Activated CD4-positive, alpha-beta T cell treated with anti-CD3 and anti-CD28 coated beads for 36 hours (primary cell): ENCODE measurements around the gene GNMT. TPM values are rescaled to one million over a fixed set of nuclear protein-coding genes. Genes with fewer than 3 reads are reported as not detected.
A peak's percentile ranks its signal among the peaks of the same experiment; 100 is the strongest.
"Not testable (repeated sequence)": the region's sequence is repeated elsewhere in the genome, so short reads cannot be mapped to it uniquely, and the experiment has no call there.

Experiments
- ATAC-seq: fragments of 200-7000 bp; cut with Tn5 transposase; one replicate; pipeline ENCODE4 v1.10.0; 2021; ENCODE audit warnings: mild to moderate bottlenecking, moderate library complexity
- CTCF ChIA-PET: fragments of 350-600 bp; sonication (Branson Sonifier 250); formaldehyde crosslinking; loops from one replicate; lab custom pipeline; 2021; ENCODE audit warnings: antibody characterized with exemption; lab: Charles Lee
- POLR2A ChIA-PET: fragments of 350-600 bp; sonication (Branson Sonifier 250); formaldehyde crosslinking; loops from one replicate; lab custom pipeline; 2021; ENCODE audit warnings: antibody characterized with exemption, inconsistent platforms; lab: Charles Lee
- DNase-seq: peaks from one replicate; pipeline ENCODE4 v3.0.0-alpha.2; 2020
- H3K27ac Mint-ChIP-seq: one replicate; pipeline ENCODE4 v1.8.0; 2021; ENCODE audit warnings: mixed read lengths
- H3K27me3 Mint-ChIP-seq: one replicate; pipeline ENCODE4 v1.8.0; 2021; ENCODE audit warnings: mixed read lengths
- H3K36me3 Mint-ChIP-seq: one replicate; pipeline ENCODE4 v1.8.0; 2021; ENCODE audit warnings: low read depth, mixed read lengths
- H3K4me1 Mint-ChIP-seq: one replicate; pipeline ENCODE4 v1.8.0; 2021; ENCODE audit warnings: mixed read lengths
- H3K4me3 Mint-ChIP-seq: one replicate; pipeline ENCODE4 v1.8.0; 2021; ENCODE audit warnings: mild to moderate bottlenecking, moderate library complexity, mixed read lengths
- H3K9me3 Mint-ChIP-seq: one replicate; pipeline ENCODE4 v1.8.0; 2021; ENCODE audit warnings: low read depth, mixed read lengths
- intact Hi-C, 2 experiments: fragments of 100-400 bp; cut with DNase I in 1 of 2; cut with micrococcal nuclease in 1 of 2; formaldehyde crosslinking; loops; one replicate each; pipeline versions ENCODE4 v1.14.2 to v1.15.1; 2022 to 2024; cut with DNase I, micrococcal nuclease
- total RNA-seq, 2 experiments: library from RNA; stranded (reverse); gene quantifications; one replicate each; pipeline ENCODE4 v1.2.3, GENCODE V29; 2021

GNMT gene
- total RNA-seq, 2 experiments from 2014 or later = 0.50 TPM; not detected in 1

DNA sequence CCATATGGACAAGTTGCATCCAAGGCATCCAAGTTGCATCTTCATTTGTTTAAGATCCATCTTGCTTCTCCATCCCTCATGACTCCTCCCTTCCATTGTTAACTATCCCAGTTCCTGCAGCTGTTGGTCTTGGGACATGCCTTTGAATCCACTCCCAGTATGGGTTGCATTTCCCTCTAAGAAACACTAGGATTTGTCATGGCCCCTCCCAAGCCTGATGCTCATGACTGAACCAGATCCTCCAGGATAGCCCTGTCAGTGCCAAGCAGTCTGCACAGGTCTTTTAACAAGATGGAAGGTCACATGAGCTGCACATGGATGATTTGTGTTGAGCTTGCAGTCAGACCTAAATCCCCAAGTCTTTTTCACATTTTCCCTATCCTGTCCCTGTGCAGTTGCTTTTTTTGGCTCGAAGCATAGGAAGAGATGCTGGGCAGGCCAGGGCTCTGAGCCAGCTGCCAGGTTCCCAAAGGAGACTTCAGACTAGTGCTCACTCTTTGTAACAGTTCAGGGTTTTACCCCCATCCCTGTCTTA lies 28.0 kb downstream of the GNMT start:
- ChIA-PET POLR2A (no interaction called here), CTCF (interaction anchor here (1.4 to 1.8 kb wide), 2 partner anchors 24 to 48 kb away, joined by 5 read pairs; no protein-coding TSS in a partner anchor)
- H3K4me1 Mint-ChIP-seq = peaks cover 38% of the 10 kb centered on the region
- no peak overlapping the region for H3K4me3 Mint-ChIP-seq
- no peak overlapping the region for H3K27ac Mint-ChIP-seq
- DNase-seq (no peak), ATAC-seq (no peak)
- H3K9me3 Mint-ChIP-seq = no peaks in the 10 kb centered on the region
- peaks cover 15% of the 10 kb centered on the region for H3K36me3 Mint-ChIP-seq
- H3K27me3 Mint-ChIP-seq = no peaks in the 10 kb centered on the region
- intact Hi-C loops = no loop called here

GRCh38 chr6:42989923-42990322 lies 29.4 kb downstream of the GNMT start:
- Mint-ChIP-seq H3K27ac (no peak overlapping the region), H3K4me3 (no peak overlapping the region), H3K4me1 (peaks cover 33% of the 10 kb centered on the region), H3K36me3 (peaks cover 15% of the 10 kb centered on the region), H3K27me3 (no peaks in the 10 kb centered on the region), H3K9me3 (no peaks in the 10 kb centered on the region)
- POLR2A ChIA-PET = no interaction called here
- intact Hi-C loops = no loop called here
- ATAC-seq (no peak), DNase-seq (no peak)
- CTCF ChIA-PET = no interaction called here

DNA sequence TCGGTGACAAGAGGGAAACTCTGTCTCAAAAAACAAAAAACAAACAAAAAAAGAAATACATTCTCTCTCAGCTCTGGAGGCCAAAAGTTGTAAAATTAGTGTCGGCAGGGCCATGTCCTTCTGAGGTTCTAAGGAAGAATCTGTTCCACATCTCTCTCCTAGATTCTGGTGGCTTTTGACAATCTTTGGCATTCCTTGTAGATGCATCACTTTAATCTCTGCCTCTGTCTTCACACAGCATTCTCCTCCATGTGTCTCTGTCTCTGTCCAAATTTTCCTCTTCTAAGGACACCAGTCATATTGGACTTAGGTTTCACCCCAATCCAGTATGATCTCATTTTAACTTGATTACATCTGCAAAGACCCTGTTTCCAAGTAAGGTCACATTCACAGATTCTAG lies 32.9 kb downstream of the GNMT start:
- Mint-ChIP-seq H3K4me3 (no peak overlapping the region), H3K36me3 (peaks cover 9% of the 10 kb centered on the region), H3K27me3 (no peaks in the 10 kb centered on the region), H3K9me3 (no peaks in the 10 kb centered on the region), H3K4me1 (peaks cover 3% of the 10 kb centered on the region), H3K27ac (no peak overlapping the region)
- CTCF ChIA-PET = interaction anchor here (0.6 kb wide), 1 partner anchor 111 kb away, joined by 4 read pairs; no protein-coding TSS in a partner anchor
- ATAC-seq (no peak), DNase-seq (no peak)
- intact Hi-C loops = no loop called here
- POLR2A ChIA-PET = interaction anchor here (0.6 kb wide), 1 partner anchor 64 kb away, joined by 3 read pairs; the partner anchor contains the start of gene CNPY3

GRCh38 chr6:42996513-42996912 lies 36.0 kb downstream of the GNMT start:
- ATAC-seq = no peak
- intact Hi-C loops = no loop called here
- Mint-ChIP-seq H3K4me3 (no peak overlapping the region), H3K4me1 (peaks cover 2% of the 10 kb centered on the region), H3K9me3 (no peaks in the 10 kb centered on the region), H3K36me3 (peaks cover 2% of the 10 kb centered on the region), H3K27me3 (no peaks in the 10 kb centered on the region), H3K27ac (no peak overlapping the region)
- CTCF ChIA-PET = interaction anchor here (1.0 to 1.1 kb wide), 2 partner anchors 10 to 95 kb away, joined by 4 read pairs; no protein-coding TSS in a partner anchor
- POLR2A ChIA-PET = interaction anchor here (0.7 to 1.5 kb wide), 2 partner anchors 18 to 149 kb away, joined by 4 to 7 read pairs; partner anchors contain the start of genes KLHDC3 and MEA1
- no peak for DNase-seq

DNA sequence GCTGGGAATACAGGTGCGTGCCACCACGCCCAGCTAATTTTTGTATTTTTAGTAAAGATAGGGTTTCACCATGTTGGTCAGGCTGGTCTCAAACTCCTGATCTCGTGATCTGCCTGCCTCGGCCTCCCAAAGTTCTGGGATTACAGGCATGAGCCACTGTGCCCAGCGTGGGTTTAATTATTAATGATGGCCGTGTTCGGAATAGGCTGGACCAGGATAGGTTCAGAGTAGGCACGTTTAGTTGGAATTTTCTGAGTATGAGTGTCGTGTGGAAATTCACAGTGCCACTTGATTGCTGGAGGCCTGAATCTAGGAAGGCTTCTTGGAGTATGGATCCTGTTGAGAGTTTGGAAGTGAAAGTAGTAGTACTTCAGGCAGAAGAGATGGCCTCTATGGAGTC lies 37.7 kb downstream of the GNMT start:
- H3K27me3 Mint-ChIP-seq, ATAC-seq, intact Hi-C loops, H3K27ac Mint-ChIP-seq, H3K4me3 Mint-ChIP-seq, H3K4me1 Mint-ChIP-seq, H3K9me3 Mint-ChIP-seq, DNase-seq, H3K36me3 Mint-ChIP-seq: not testable (repeated sequence)
- POLR2A ChIA-PET = interaction anchor here (1.5 kb wide), 1 partner anchor 16 kb away, joined by 4 read pairs; the partner anchor contains the start of genes KLHDC3 and MEA1
- CTCF ChIA-PET = interaction anchor here (1.3 kb wide), 1 partner anchor 146 kb away, joined by 3 read pairs; no protein-coding TSS in a partner anchor

DNA sequence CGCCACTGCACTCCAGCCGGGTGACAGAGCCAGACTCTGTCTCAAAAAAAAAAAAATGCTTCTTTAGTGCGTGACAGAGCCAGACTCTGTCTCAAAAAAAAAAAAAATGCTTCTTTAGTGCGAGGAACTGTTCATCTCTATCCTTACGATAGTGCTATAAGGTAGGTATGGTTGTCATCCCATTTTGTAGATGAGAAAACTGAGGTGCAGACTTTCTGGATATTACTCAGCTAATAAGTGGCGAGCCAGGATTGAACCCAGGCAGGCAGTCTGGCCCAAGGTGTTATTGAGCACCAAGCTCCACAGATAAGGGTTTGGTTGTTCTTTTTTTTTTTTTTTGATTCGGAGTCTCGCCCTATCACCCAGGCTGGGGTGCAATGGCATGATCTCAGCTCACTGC lies 41.3 kb downstream of the GNMT start:
- CTCF ChIA-PET = interaction anchor here (0.7 to 1.4 kb wide), 3 partner anchors 11 to 16 kb away, joined by 3 to 4 read pairs (median 3); partner anchors contain the start of gene KLHDC3

GRCh38 chr6:43005844-43006243 lies 45.3 kb downstream of the GNMT start:
- POLR2A ChIA-PET = no interaction called here
- ATAC-seq = no peak
- intact Hi-C loops = no loop called here
- H3K27ac Mint-ChIP-seq = peak overlapping the region; percentile 47
- H3K4me3 Mint-ChIP-seq = no peak overlapping the region
- no peaks in the 10 kb centered on the region for H3K9me3 Mint-ChIP-seq
- peaks cover 30% of the 10 kb centered on the region for H3K36me3 Mint-ChIP-seq
- H3K4me1 Mint-ChIP-seq = peaks cover 3% of the 10 kb centered on the region
- no peak for DNase-seq
- CTCF ChIA-PET = interaction anchor here (0.7 to 5.8 kb wide), 3 partner anchors 9 to 138 kb away, joined by 3 to 32 read pairs (median 4); no protein-coding TSS in a partner anchor
- no peaks in the 10 kb centered on the region for H3K27me3 Mint-ChIP-seq

More for the DNA sequence above, 41.3 kb downstream of the GNMT start:
- intact Hi-C loops = no loop called here
- no peaks in the 10 kb centered on the region for H3K27me3 Mint-ChIP-seq
- DNase-seq (no peak), ATAC-seq (no peak)
- H3K27ac Mint-ChIP-seq = no peak overlapping the region
- POLR2A ChIA-PET = no interaction called here
- no peak overlapping the region for H3K4me3 Mint-ChIP-seq
- peaks cover 8% of the 10 kb centered on the region for H3K36me3 Mint-ChIP-seq
- peaks cover 3% of the 10 kb centered on the region for H3K4me1 Mint-ChIP-seq
- no peaks in the 10 kb centered on the region for H3K9me3 Mint-ChIP-seq

GRCh38 chr6:43006251-43006650 lies 45.7 kb downstream of the GNMT start:
- H3K36me3 Mint-ChIP-seq = peaks cover 33% of the 10 kb centered on the region
- CTCF ChIA-PET = interaction anchor here (0.7 to 5.8 kb wide), 3 partner anchors 9 to 137 kb away, joined by 4 to 32 read pairs (median 4); partner anchors contain the start of gene MRPL2
- POLR2A ChIA-PET = no interaction called here

GRCh38 chr6:43007126-43007525 lies 46.6 kb downstream of the GNMT start:
- intact Hi-C loops = no loop called here
- DNase-seq = no peak
- ChIA-PET CTCF (interaction anchor here (0.6 to 5.8 kb wide), 6 partner anchors 8 to 271 kb away, joined by 3 to 32 read pairs (median 3); partner anchors contain the start of gene MRPL2), POLR2A (interaction anchor here (1.5 kb wide), 1 partner anchor 23 kb away, joined by 4 read pairs; the partner anchor contains the start of gene PPP2R5D)
- Mint-ChIP-seq H3K4me3 (no peak overlapping the region), H3K4me1 (peaks cover 10% of the 10 kb centered on the region), H3K9me3 (no peaks in the 10 kb centered on the region), H3K27ac (no peak overlapping the region), H3K27me3 (no peaks in the 10 kb centered on the region), H3K36me3 (peaks cover 39% of the 10 kb centered on the region)
- ATAC-seq = no peak

More at GRCh38 chr6:43006251-43006650, 45.7 kb downstream of the GNMT start:
- DNase-seq (no peak), ATAC-seq (no peak)
- intact Hi-C loops = no loop called here
- H3K27ac Mint-ChIP-seq = peak overlapping the region; percentile 47
- no peaks in the 10 kb centered on the region for H3K9me3 Mint-ChIP-seq
- no peak overlapping the region for H3K4me3 Mint-ChIP-seq
- H3K4me1 Mint-ChIP-seq = peaks cover 3% of the 10 kb centered on the region
- no peaks in the 10 kb centered on the region for H3K27me3 Mint-ChIP-seq

- POLR2A ChIA-PET = interaction anchor here (0.6 kb wide), 1 partner anchor 1185 kb away, joined by 3 read pairs; no protein-coding TSS in a partner anchor
- DNase-seq (peak; percentile 66), ATAC-seq (no peak)
- Mint-ChIP-seq H3K4me1 (peaks cover 22% of the 10 kb centered on the region), H3K9me3 (no peaks in the 10 kb centered on the region), H3K27ac (no peak overlapping the region), H3K4me3 (no peak overlapping the region), H3K36me3 (peaks cover 53% of the 10 kb centered on the region), H3K27me3 (no peaks in the 10 kb centered on the region)
- CTCF ChIA-PET = interaction anchor here (0.7 to 5.8 kb wide), 4 partner anchors 25 to 275 kb away, joined by 3 to 32 read pairs (median 4); no protein-coding TSS in a partner anchor
- intact Hi-C loops = loop anchor here in 1 of 2 experiments (1.0 kb wide), 1 partner anchor 134 kb away; no protein-coding TSS in a partner anchor
Observed at GRCh38 chr6:43009124-43009523, 48.6 kb downstream of the GNMT start.

DNA sequence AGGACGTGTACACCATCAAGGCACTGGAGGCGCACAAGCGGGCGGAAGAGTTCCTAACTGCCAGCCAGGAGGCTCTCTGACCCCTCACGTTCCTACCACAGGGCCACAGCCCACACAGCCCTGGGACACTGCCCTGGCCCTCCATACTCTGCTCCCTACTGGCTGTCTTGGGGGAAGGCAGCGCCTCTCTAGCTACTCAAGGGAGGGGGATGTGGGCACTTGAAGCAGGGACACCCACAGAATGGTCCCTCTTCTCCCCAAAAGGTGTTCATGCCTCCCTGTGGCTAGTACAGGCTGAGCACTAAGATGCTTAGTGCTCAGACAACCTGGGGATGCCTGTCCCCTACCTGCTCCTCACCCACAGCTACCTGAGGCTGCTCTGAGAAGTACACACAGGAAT lies 50.7 kb downstream of the GNMT start:
- ATAC-seq (no peak), DNase-seq (no peak)
- peaks cover 50% of the 10 kb centered on the region for H3K36me3 Mint-ChIP-seq
- ChIA-PET CTCF (interaction anchor here (0.7 to 5.8 kb wide), 4 partner anchors 8 to 213 kb away, joined by 3 to 32 read pairs (median 4); partner anchors contain the start of gene PPP2R5D), POLR2A (interaction anchor here (1.0 kb wide), 1 partner anchor 82 kb away, joined by 3 read pairs; the partner anchor contains the start of gene CNPY3)
- no peaks in the 10 kb centered on the region for H3K9me3 Mint-ChIP-seq
- H3K27me3 Mint-ChIP-seq = no peaks in the 10 kb centered on the region
- peak overlapping the region; percentile 45 for H3K27ac Mint-ChIP-seq
- intact Hi-C loops = loop anchor here in 1 of 2 experiments (5.0 kb wide), 1 partner anchor 616 kb away; the partner anchor contains the start of gene GTPBP2
- H3K4me3 Mint-ChIP-seq = no peak overlapping the region
- H3K4me1 Mint-ChIP-seq = peaks cover 34% of the 10 kb centered on the region
